Measurements from ENCODE around the gene UNKL.

The UNKL gene

GRCh38 chr16:1349951-1350350 lies 64.6 kb downstream of the UNKL start:
- DNase-seq = no peak

DNA sequence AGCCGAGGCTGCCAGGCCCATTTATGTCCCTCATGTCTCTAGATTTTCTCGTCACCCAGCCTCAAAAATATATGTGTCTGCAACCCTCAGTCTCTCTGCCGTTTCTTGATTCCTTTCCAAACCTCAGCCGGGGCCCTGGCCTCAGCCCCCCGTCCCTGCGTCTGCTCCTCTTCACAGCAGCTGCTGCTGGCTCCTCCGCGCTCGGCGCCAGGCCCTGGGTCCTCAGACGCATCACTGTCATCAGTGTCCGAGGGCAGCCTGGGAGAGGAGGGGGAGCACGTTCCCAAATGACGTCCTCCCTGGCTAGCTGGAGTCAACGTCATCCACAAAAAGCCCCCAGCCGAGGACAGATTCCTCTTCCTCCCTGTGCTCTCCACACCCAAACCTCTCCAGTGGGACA lies 65.2 kb downstream of the UNKL start:
- no peak for DNase-seq

GRCh38 chr16:1348926-1349325 lies 65.6 kb downstream of the UNKL start:
- no peak for DNase-seq

GRCh38 chr16:1348441-1348840 lies 66.1 kb downstream of the UNKL start:
- DNase-seq = no peak

- no peak for DNase-seq
Measured at GRCh38 chr16:1347962-1348361, 66.5 kb downstream of the UNKL start.

DNA sequence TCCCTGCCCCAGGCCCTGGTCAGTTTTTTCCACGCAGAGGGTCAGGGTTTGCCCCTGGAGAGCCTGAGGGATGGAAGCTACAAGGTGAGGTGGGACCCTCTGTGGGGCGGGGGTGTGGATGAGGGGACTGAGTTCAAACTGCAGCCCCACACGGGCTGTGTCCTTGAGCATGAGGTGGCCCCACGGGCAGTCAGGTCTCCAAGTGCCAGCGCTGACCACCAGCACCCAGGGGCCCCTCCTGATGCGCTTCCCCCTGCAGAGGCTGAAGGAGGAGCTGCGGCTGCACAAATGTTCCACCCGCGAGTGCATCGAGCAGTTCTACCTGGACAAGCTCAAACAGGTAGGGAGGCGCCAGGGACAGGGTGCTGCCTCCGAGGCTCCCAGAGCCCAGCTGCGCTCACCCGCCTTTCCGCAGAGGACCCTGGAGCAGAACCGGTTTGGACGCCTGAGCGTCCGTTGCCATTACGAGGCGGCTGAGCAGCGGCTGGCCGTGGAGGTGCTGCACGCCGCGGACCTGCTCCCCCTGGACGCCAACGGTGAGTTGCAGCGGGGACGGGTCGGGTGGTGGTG lies 67.1 kb downstream of the UNKL start:
- no peak for DNase-seq

DNA sequence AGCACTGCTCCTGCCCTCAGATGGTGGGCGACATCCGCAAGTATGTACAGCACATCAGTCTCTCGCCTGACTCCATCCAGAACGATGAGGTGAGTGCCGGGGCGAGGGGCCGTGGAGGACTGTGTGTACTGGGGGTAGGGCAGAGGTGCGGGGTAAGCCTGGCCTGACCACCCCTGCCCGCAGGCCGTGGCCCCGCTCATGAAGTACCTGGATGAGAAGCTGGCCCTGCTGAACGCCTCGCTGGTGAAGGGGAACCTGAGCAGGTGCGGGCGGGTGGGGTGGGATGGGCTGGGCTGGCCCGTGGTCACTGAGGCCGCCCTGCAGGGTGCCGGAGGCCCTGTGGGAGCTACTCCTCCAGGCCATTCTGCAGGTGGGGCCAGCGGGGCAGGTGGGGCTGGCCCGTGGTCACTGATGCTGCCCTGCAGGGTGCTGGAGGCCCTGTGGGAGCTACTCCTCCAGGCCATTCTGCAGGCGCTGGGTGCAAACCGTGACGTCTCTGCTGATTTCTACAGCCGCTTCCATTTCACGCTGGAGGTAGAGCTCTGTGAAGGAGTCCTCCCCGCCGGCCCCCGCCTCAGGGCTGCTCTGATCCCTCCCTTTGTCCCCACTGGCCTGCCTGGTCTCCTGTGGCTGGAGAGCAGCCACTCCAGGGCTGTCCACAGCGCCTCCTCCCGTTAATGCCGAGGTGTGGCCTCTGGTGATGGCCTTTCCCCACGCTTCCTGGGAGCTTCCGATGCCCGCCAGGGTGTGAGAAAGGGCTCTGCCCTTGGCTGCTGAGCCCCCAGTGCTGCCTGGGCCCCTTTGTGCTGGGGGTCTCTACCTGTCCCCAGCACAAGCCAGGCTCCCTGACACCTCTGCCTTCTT lies 67.8 kb downstream of the UNKL start:
- DNase-seq = no peak

- DNase-seq = no peak
Measured at GRCh38 chr16:1345651-1346421, 68.7 kb downstream of the UNKL start.

GRCh38 chr16:1345087-1345486 lies 69.4 kb downstream of the UNKL start:
- no peak for DNase-seq

GRCh38 chr16:1344499-1344898 lies 70.0 kb downstream of the UNKL start:
- no peak for DNase-seq

- DNase-seq = no peak
Measured at GRCh38 chr16:1343428-1344242, 70.9 kb downstream of the UNKL start.

GRCh38 chr16:1342526-1343427 lies 71.7 kb downstream of the UNKL start:
- peak; percentile 75 to 81 for DNase-seq

DNA sequence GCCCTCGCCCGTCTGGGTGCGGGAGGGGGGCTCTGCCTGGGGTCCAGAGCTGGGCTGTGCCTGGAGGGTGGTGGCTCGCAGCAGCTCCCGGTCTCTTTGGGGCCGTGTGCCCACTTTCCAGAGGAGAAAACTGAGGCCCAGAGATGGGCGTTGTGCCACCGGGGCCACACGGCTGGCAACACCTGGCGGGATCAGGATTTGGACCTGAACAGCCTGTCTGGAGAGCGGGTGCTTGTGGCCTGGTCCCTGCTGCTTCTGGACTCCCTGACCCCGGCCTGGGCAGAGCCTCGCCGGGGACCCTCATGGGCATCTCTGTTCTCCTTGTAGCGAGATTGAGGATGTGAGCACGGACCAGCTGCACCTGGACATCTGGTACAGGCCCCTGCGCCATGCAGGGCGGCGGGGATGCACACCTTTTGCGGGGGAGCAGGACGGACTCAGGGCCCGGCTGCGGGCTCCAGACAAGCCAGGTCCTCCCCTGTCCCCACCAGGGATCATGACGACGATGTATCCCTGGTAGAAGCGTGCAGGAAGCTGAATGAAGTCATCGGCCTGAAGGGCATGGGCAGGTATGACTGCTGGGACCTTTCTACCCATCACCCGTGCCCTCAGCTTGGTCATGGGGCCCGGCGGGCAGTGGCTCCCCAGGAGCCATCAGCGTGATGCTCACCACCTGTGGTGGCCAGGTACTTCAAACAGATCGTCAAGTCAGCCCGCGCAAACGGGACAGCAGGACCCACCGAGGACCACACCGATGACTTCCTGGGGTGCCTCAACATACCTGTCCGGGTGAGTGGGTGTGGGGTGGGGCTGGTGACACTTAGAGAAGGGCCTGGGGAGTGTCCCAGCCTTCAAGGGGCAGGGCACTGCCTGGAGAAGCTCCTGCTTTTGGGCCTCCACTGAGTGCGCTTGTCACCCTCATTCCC lies 72.7 kb downstream of the UNKL start:
- DNase-seq = no peak

DNA sequence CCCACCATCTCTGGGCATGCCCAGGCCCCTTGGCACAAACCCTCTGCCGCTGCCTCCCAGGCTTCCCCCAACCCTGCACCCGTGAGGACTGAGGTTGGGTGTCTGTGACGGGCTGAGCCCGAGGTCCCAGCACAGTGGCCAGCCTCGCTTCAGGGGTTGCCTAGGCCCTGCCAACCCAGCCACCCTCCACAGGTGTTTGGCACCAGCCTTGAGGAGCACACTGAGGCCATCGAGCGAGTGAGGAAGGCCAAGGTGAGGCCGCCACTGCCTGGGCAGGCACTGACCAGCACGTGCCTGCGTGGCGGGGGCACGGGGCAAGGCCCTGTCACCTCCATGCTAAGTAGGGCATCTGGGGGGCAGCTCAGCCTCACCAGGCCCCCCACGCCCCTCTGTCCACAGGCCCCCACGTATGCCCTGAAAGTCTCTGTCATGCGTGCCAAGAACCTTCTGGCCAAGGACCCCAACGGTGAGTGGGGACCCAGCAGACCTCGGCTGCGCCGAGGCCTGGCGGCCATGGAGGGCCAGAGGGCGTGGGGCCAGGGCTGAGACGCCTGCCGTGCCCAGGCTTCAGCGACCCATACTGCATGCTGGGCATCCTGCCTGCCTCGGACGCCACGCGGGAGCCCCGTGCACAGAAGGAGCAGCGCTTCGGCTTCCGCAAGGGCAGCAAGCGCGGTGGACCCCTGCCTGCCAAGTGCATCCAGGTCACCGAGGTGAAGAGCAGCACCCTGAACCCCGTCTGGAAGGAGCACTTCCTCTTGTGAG lies 73.6 kb downstream of the UNKL start:
- no peak for DNase-seq

- no peak for DNase-seq
Measured at GRCh38 chr16:1338855-1339675, 75.4 kb downstream of the UNKL start.

DNA sequence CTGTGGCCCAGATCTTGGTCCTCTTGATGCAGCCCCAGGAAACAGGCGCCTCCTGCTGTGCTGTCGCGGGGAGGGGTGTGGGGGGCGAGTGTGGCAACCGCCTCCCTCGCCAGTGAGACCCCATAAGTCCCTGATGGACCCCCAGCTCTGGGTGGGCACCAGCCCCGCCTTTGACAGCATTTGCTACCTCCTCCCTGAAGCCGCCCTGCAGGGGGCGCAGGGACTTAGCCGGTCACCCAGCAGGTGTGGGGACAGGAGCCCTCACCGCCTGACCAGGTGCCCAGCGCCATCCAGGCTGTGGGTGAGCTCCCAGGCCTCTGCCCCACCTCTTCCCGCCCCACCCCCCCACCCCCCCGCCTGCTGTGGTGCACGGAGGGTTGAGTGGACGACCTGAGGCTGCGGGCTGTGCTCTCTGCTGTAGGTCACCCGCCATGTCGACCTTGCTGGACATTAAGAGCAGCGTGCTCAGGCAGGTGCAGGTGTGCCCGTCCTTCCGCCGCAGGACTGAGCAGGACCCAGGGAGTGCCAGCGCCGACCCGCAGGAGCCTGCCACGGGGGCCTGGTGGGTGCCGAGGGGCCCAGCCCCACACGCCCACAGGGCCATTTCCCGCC lies 76.3 kb downstream of the UNKL start:
- DNase-seq = no peak

DNA sequence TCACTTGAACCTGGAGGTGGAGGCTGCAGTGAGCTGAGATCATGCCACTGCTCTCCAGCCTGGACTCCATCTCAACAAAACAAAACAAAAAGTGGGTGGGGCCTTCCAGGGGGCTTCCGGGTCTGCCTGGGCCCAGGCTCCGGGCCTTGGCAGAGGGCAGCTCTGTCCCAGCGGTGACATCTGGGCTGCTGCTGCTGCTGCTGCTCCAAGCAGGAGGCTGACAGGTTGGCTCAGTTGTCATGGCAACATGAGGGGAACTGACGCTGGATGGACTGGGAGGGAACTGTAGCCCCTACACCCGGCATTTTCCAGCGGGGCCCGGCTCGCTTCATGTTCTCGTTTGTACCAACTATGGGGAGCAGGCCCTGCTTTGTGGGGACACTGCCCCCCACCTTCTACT lies 77.0 kb downstream of the UNKL start:
- DNase-seq = no peak

- no peak for DNase-seq
Measured at GRCh38 chr16:1336619-1337018, 77.9 kb downstream of the UNKL start.

- DNase-seq = no peak
Measured at GRCh38 chr16:1335996-1336395, 78.5 kb downstream of the UNKL start.
